A673 (cell line): ENCODE data around the gene GMDS. TPM values are rescaled to one million over a fixed set of nuclear protein-coding genes. Genes with fewer than 3 reads are reported as not detected.

Source experiments
- BruUV-seq: library from RNA; stranded (reverse); fragments of 400-500 nt; replicated peaks from 2 replicates; lab custom pipeline; 2021; lab: Mats Ljungman, UMichigan
- CTCF ChIA-PET: fragments of 300-600 bp; sonication (Branson Sonifier 250); formaldehyde crosslinking; loops from one replicate; lab custom pipeline; 2022; ENCODE audit warnings: antibody characterized with exemption; lab: Charles Lee
- POLR2A ChIA-PET: fragments of 300-600 bp; sonication (Branson Sonifier 250); formaldehyde crosslinking; loops from one replicate; lab custom pipeline; 2022; ENCODE audit warnings: antibody characterized with exemption; ENCODE audit not compliant: low non-redundant PET; lab: Charles Lee
- DNase-seq: peaks from one replicate; pipeline ENCODE4 v3.0.0-alpha.2; 2015; ENCODE audit warnings: low spot score
- H3K27ac ChIP-seq: fragments of 200-600 bp; sonication (generic); 2 replicates; pipeline ENCODE4 v1.5.1; 2016; ENCODE audit warnings: mixed run types, low read depth, mild to moderate bottlenecking, mixed read lengths, antibody characterized with exemption, low read length; ENCODE audit not compliant: poor library complexity, severe bottlenecking
- H3K27me3 ChIP-seq: fragments of 200-600 bp; sonication (generic); replicated peaks from 2 replicates; pipeline ENCODE4 v1.6.1; 2017; ENCODE audit warnings: mixed run types, low read depth, mild to moderate bottlenecking, mixed read lengths, antibody characterized with exemption, low read length; ENCODE audit not compliant: insufficient read depth, poor library complexity
- H3K36me3 ChIP-seq: fragments of 200-600 bp; sonication (generic); 2 replicates; pipeline ENCODE4 v1.6.1; 2016; ENCODE audit warnings: mixed run types, mild to moderate bottlenecking, mixed read lengths, antibody characterized with exemption, low read length; ENCODE audit not compliant: insufficient read depth, poor library complexity, severe bottlenecking
- H3K4me1 ChIP-seq: fragments of 200-600 bp; sonication (generic); 2 replicates; pipeline ENCODE4 v1.6.1; 2017; ENCODE audit warnings: mixed run types, mild to moderate bottlenecking, mixed read lengths, antibody characterized with exemption, low read length; ENCODE audit not compliant: insufficient read depth, poor library complexity, severe bottlenecking
- H3K4me3 ChIP-seq: fragments of 200-600 bp; sonication (generic); 2 replicates; pipeline ENCODE4 v1.5.1; 2016; ENCODE audit warnings: low read depth, mixed run types, mild to moderate bottlenecking, mixed read lengths, low read length; ENCODE audit not compliant: poor library complexity, severe bottlenecking
- H3K9me3 ChIP-seq: fragments of 200-600 bp; sonication (generic); 2 replicates; pipeline ENCODE4 v1.6.1; 2016; ENCODE audit warnings: mixed run types, low read depth, mild to moderate bottlenecking, mixed read lengths, antibody characterized with exemption, low read length; ENCODE audit not compliant: poor library complexity, severe bottlenecking
- EZH2 ChIP-seq: fragments of 200-600 bp; sonication (generic); IDR thresholded peaks from 2 replicates; pipeline ENCODE4 v1.6.1; 2017; ENCODE audit warnings: borderline replicate concordance, low read depth, mild to moderate bottlenecking, mixed read lengths, antibody characterized with exemption, low read length; ENCODE audit not compliant: poor library complexity, severe bottlenecking
- intact Hi-C: fragments of 100-400 bp; cut with micrococcal nuclease; formaldehyde crosslinking; loops from one replicate; pipeline ENCODE4 v1.10.0; 2022; ENCODE audit not compliant: unreplicated experiment
- total RNA-seq: library from RNA; stranded (reverse); gene quantifications from 2 replicates; pipeline ENCODE4 v1.2.3, GENCODE V29; 2021
- TF ChIP-seq, protein P1 (sequence below): fragments of 300-800, 200-600 bp; sonication (generic); conservative IDR thresholded peaks from 2 replicates; pipeline ENCODE4 v1.5.1; 2017; ENCODE audit warnings: low read depth, mild to moderate bottlenecking, antibody characterized with exemption, low read length, moderate library complexity, mixed read lengths

Gene GMDS
- total RNA-seq, 1 experiment from 2014 or later = 15.2 TPM

DNA sequence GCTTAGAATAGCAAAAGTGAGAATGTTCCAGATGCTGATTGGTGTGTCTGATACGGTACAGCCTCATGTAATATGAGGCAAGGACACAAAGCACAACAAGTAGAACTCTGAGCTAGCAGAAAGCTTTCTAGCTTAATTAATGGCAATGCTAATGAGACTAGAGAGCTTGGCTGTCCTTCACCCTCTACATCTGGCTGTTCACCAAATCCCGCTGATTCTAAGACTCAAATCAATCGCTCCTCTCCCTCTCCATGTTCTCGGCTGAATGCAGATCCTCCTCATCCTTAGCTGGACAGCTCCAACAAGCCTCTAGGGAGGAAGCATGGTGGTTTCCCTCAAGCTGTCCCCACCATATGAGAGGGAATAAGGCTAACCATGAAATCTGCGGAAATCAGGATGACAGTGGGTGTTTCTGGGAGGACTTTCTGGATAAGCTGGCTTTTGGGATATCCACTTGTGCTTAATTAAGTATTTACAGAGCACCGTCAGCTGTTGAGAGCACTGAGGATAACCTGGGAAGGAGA, 506.8 kb downstream of the GMDS start:
- no peaks in the 10 kb centered on the region for H3K36me3 ChIP-seq
- ChIA-PET CTCF (no interaction called here), POLR2A (no interaction called here)
- H3K27me3 ChIP-seq = no peaks in the 10 kb centered on the region
- no peaks in the 10 kb centered on the region for H3K9me3 ChIP-seq
- H3K27ac ChIP-seq = no peak overlapping the region
- TF ChIP-seq EZH2 = no peak
- TF ChIP-seq, protein P1, sequence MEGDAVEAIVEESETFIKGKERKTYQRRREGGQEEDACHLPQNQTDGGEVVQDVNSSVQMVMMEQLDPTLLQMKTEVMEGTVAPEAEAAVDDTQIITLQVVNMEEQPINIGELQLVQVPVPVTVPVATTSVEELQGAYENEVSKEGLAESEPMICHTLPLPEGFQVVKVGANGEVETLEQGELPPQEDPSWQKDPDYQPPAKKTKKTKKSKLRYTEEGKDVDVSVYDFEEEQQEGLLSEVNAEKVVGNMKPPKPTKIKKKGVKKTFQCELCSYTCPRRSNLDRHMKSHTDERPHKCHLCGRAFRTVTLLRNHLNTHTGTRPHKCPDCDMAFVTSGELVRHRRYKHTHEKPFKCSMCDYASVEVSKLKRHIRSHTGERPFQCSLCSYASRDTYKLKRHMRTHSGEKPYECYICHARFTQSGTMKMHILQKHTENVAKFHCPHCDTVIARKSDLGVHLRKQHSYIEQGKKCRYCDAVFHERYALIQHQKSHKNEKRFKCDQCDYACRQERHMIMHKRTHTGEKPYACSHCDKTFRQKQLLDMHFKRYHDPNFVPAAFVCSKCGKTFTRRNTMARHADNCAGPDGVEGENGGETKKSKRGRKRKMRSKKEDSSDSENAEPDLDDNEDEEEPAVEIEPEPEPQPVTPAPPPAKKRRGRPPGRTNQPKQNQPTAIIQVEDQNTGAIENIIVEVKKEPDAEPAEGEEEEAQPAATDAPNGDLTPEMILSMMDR = no peak
- BruUV-seq = no TSS peak
- peak; percentile 38 for DNase-seq
- H3K4me1 ChIP-seq = no peaks in the 10 kb centered on the region
- no peak overlapping the region for H3K4me3 ChIP-seq
- intact Hi-C loops = no loop called here

DNA sequence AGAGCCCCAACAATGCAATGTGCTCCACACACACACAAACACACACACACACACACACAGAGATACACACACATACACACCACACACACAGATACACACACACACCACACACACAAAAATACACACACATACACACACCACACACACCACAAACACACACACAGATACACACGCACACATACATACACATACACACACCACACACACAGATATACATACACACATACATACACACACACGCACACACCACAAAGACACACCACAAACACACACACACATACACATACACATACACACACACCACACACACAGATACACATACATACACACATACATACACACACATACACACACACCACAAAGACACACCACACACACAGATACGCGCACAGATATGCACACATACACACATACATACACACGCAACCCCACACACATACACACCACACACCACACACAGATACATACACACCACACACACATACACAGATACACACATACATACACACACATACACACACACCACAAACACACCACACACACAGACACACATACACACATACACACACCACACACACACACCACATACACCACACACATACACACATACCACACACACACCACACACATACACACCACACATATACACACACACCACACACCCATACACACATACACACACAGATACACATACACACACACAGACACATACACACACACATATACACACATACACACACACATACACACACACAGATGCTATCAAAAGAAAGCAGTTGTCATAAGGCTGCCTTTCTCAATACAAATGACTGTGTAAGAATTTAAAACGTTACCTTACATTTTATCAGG, 507.7 kb downstream of the GMDS start:
- no peak overlapping the region for H3K27ac ChIP-seq
- H3K4me3 ChIP-seq = no peak overlapping the region
- H3K9me3 ChIP-seq = no peaks in the 10 kb centered on the region
- no peaks in the 10 kb centered on the region for H3K36me3 ChIP-seq
- TF ChIP-seq, protein P1 = no peak
- TF ChIP-seq EZH2 = no peak
- no peaks in the 10 kb centered on the region for H3K4me1 ChIP-seq
- BruUV-seq = no TSS peak
- ChIA-PET CTCF (no interaction called here), POLR2A (no interaction called here)
- intact Hi-C loops = no loop called here
- DNase-seq = no peak
- no peaks in the 10 kb centered on the region for H3K27me3 ChIP-seq

DNA sequence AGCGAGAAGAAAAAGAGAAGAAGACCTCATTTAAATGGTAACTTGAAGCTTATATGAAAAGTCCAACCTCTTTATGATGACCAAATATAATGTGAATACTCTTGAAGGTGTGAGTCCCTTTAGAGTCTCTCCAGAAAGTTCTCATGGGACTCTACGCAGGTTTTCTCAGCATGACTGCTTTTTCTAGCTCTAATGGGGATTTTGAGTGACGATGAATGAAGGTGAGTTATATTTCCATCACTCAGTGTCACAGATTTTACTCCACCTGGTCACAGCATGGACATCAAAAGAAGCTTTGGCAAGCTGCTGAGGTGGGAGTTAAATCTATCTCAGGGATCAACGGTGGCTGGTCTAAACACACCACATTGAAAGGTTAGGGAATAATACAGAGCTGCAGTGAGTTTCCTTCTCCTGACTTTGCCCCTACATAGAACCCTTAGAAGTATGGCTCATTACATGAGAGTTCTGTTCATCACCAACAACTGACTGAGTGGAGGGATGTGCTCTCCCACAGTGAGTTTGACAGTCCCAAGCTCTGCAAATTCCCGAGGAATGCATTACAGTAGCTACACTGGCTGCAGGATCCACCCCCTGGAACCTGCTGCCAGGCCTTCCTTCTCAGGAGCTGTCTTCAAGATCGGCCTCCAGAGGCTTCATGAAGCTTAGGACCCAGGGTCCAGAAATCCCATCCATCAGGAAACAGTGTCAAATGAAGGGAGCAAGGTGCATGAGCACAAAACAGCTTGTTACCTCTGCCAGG, 508.9 kb downstream of the GMDS start:
- intact Hi-C loops = no loop called here
- ChIA-PET CTCF (no interaction called here), POLR2A (no interaction called here)
- Histone ChIP-seq H3K27me3 (no peaks in the 10 kb centered on the region), H3K4me1 (no peaks in the 10 kb centered on the region), H3K36me3 (no peaks in the 10 kb centered on the region), H3K4me3 (no peak overlapping the region), H3K27ac (no peak overlapping the region), H3K9me3 (no peaks in the 10 kb centered on the region)
- DNase-seq = no peak
- TF ChIP-seq EZH2 = no peak
- TF ChIP-seq, protein P1 = no peak
- BruUV-seq = no TSS peak
